ENCODE measurements around the gene POT1. TPM values are rescaled to one million over a fixed set of nuclear protein-coding genes. Genes with fewer than 3 reads are reported as not detected.

Gene POT1
- total and polyA plus RNA-seq, 2 of the 8 experiments (the other 6 are each of a cell fraction or from before 2014, with no cell fraction given) = 13.1 to 22.8 TPM

- FAIRE-seq (no peak), DNase-seq (ENCODE audit: low read depth in 1 of 2, low spot score in 2 of 2) (no peak)
- Histone ChIP-seq H3K9me3 (ENCODE audit: insufficient read depth in 2 of 2, low read depth in 1 of 2, low read length in 1 of 2) (no peaks in the 10 kb centered on the region), H4K91ac (replicated peaks; ENCODE audit: insufficient read length, low read length) (no peak overlapping the region), H2BK20ac (ENCODE audit: low read length) (no peak overlapping the region), H3K23ac (ENCODE audit: insufficient read length) (no peak overlapping the region), H2AFZ (ENCODE audit: low read length) (no peak overlapping the region), H3K4me2 (ENCODE audit: insufficient read depth in 1 of 2, low read depth in 2 of 2, low read length in 2 of 2) (no peak overlapping the region), H3K4me1 (replicated peaks in 1 of 4; ENCODE audit: control insufficient read depth in 3 of 4, insufficient read depth in 4 of 4, low read length in 3 of 4) (no peaks in the 10 kb centered on the region), H3K18ac (ENCODE audit: extremely low read depth, low read length) (no peak overlapping the region), H4K20me1 (replicated peaks in 1 of 2; ENCODE audit: control insufficient read depth in 1 of 2, insufficient read depth in 2 of 2, low read length in 2 of 2) (no peaks in the 10 kb centered on the region), H3K79me1 (ENCODE audit: low read depth, low read length) (no peaks in the 10 kb centered on the region), H3K4me3 (ENCODE audit: extremely low read depth in 1 of 4, insufficient read depth in 2 of 4, low read depth in 3 of 4, low read length in 4 of 4) (no peak overlapping the region), H2BK15ac (ENCODE audit: low read length) (no peak overlapping the region), H3K27me3 (replicated peaks in 1 of 4; ENCODE audit: control insufficient read depth in 3 of 4, extremely low read depth in 1 of 4, insufficient read depth in 3 of 4, low read length in 3 of 4) (peaks cover 0 to 1% (median 0%) of the 10 kb centered on the region in 4 experiments; a peak in 1 of 7 replicates), H3K56ac (replicated peaks; ENCODE audit: insufficient read length, low read depth, low read length) (no peak overlapping the region), H4K5ac (ENCODE audit: insufficient read length, low read depth, low read length) (no peak overlapping the region), H3K79me2 (ENCODE audit: control insufficient read depth in 1 of 2, insufficient read depth in 2 of 2, low read length in 2 of 2) (no peaks in the 10 kb centered on the region), H3K36me3 (ENCODE audit: control insufficient read depth in 2 of 4, insufficient read depth in 4 of 4, low read length in 3 of 4) (peaks cover 0 to 7% (median 1%) of the 10 kb centered on the region in 4 experiments; a peak in 1 of 8 replicates), H4K8ac (ENCODE audit: extremely low read depth, insufficient read depth, low read length) (no peak overlapping the region), H3K27ac (ENCODE audit: low read depth, low read length) (no peak overlapping the region), H3K4ac (replicated peaks; ENCODE audit: insufficient read length, low read depth, low read length) (no peak overlapping the region), H2BK120ac (replicated peaks; ENCODE audit: low read depth, low read length) (no peak overlapping the region), H3K9ac (replicated peaks in 1 of 4; ENCODE audit: extremely low read depth in 1 of 4, low read depth in 3 of 4, low read length in 3 of 4) (no peak overlapping the region), H3K23me2 (ENCODE audit: low read depth, low read length) (no peaks in the 10 kb centered on the region), H2AK5ac (ENCODE audit: low read depth, low read length) (no peak overlapping the region), H2BK12ac (ENCODE audit: low read depth, low read length) (no peak overlapping the region), H2BK5ac (ENCODE audit: low read depth, low read length) (no peak overlapping the region), H3K14ac (ENCODE audit: insufficient read length) (no peak overlapping the region)
- 92% methylated on average over 3 of the region's 3 CpGs; no CpG with 5 or more reads in 1 of the 2 experiments for WGBS, 2 experiments (ENCODE audit: extremely low coverage in 1 of 2, insufficient coverage in 1 of 2, insufficient read length in 1 of 2, insufficient replicate concordance in 2 of 2, low coverage in 1 of 2, low lambda C conversion rate in 2 of 2, missing lambda C conversion rate in 1 of 2)
- POLR2A ChIA-PET (ENCODE audit: partially characterized antibody) = no interaction called here
- CTCF ChIA-PET (ENCODE audit: partially characterized antibody) = interaction anchor here (0.6 kb wide), 1 partner anchor 17 kb away, joined by 3 read pairs; no protein-coding TSS in a partner anchor
- TF ChIP-seq KDM1A (IDR thresholded peaks at IDR 0.05; ENCODE audit: borderline replicate concordance, low read length) (no peak), TBP (IDR thresholded peaks at IDR 0.05; ENCODE audit: low read depth, low read length) (no peak), ASH2L (IDR thresholded peaks at IDR 0.05; ENCODE audit: low read length) (no peak), TAF1 (IDR thresholded peaks at IDR 0.05; ENCODE audit: low read depth, low read length) (no peak), MAFK (IDR thresholded peaks at IDR 0.05; ENCODE audit: low read depth, low read length) (no peak), GTF2F1 (IDR thresholded peaks at IDR 0.05; ENCODE audit: borderline replicate concordance, low read depth, low read length) (no peak), POU5F1 (IDR thresholded peaks at IDR 0.05; ENCODE audit: low read depth, low read length) (no peak), NANOG (IDR thresholded peaks at IDR 0.05; ENCODE audit: insufficient read depth, low read depth, low read length, poor library complexity, severe bottlenecking) (no peak), HDAC6 (IDR thresholded peaks at IDR 0.05; ENCODE audit: low read depth, low read length) (no peak), POLR2AphosphoS5 (IDR thresholded peaks at IDR 0.05; ENCODE audit: low read depth, low read length) (no peak), SAP30 (IDR thresholded peaks at IDR 0.05; ENCODE audit: insufficient read depth, insufficient replicate concordance, low read length) (no peak), RNF2 (IDR thresholded peaks at IDR 0.05; ENCODE audit: borderline replicate concordance, low read depth, low read length, missing control alignments, poor library complexity, severe bottlenecking) (no peak), RFX5 (IDR thresholded peaks at IDR 0.05; ENCODE audit: borderline replicate concordance, low read depth, low read length) (no peak), HDAC2 (IDR thresholded peaks at IDR 0.05; ENCODE audit: borderline replicate concordance in 1 of 2, low read depth in 2 of 2, low read length in 2 of 2) (no peak)
These were observed 42.4 kb downstream of the POT1 start for GRCh38 chr7:124887247-124887646.
